Heart left ventricle (tissue), 13 donors: ENCODE results near the gene SPTBN1.

ENCODE experiments used
- CTCF ChIP-seq, 12 donors: fragments of 200-600 bp; sonication (generic) in 4 of 12; IDR thresholded peaks; one replicate each; pipeline versions ENCODE4 v1.5.0 to v1.8.0; 2018 to 2022; ENCODE audit warnings: antibody characterized with exemption in 12 of 12, mild to moderate bottlenecking in 5 of 12
- POLR2A ChIP-seq, 2 donors: fragments of 450-650 bp; IDR thresholded peaks; one replicate each; pipeline ENCODE4 v1.6.1; 2017; ENCODE audit warnings: antibody characterized with exemption in 2 of 2, mild to moderate bottlenecking in 2 of 2, moderate library complexity in 2 of 2
- donor health status: ischemic (EF 13 %, LVEDD 7.1; RV severe dilation, severe dysfunction).
- donor health status: DM: no; HTN: yes; CAD: no.
- donor health status: DM: no; HTN: no; CAD: no.
- donor health status: ischemic (EF 25% LVEDD 6.9; RV normal size, moderate dysfunction).
- donor health status: ischemic (EF 25% LVEDD 5.7; RV mildly dilated, moderate dysfunction).
- donor health status: ischemic (EF 35%, LVEDD 5.7; RV mildly dilated, moderate dysfunction).
- donor health status: nonischemic (EF 11% LVEDD 7.7; RV severe dilation, severe dysfunction).
- donor health status: DM: yes; HTN: yes; CAD: no.
- donor health status: PGD.
- donor health status: ischemic (EF 29% LVEDD 5.4; RV normal size, mild dysfunction).
- donor health status: nonischemic (EF 23%, LVEDD 6.1; RV moderate dilation, normal function).

- no peak for TF ChIP-seq POLR2A (IDR thresholded peaks at IDR 0.05)
- TF ChIP-seq CTCF (IDR thresholded peaks at IDR 0.05): no peak
Observed at GRCh38 chr2:54578648-54579045, 122.5 kb downstream of the SPTBN1 start.
